ENCODE results near the gene EEA1.

DNA sequence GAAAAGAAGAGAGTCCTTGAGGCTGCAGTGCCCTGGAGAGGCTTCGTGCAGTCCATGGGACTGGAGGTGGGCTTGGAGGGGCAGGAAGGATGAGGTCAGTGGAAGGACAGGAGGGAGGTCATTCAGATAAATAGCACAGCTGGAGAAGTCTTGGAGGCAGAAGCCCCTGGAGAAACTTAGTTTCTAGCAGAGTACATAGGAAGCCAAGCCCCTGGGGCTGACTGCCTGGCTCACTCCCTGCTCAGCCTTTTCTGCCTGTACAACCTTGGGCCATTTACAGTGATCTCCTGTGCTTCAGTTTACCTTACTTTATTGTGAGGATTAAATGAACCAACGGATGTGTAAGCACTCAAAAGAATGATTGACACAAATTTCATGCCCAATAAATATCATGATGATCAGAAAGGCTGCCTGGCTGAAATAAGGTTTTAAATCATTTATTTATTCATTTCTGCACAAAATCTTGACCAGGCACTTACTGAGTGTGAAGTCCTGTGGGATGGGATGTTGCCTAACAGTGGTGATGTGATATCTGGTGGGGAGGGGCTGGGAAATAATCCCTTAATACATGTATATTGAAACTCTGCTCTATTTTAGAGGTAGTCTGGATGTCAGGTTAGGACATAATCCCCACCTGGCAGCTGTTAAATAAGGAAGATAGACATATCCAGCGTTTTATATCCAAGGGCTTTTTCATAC is 172.0 kb downstream of the EEA1 start:
- TF ChIP-seq, protein P1, sequence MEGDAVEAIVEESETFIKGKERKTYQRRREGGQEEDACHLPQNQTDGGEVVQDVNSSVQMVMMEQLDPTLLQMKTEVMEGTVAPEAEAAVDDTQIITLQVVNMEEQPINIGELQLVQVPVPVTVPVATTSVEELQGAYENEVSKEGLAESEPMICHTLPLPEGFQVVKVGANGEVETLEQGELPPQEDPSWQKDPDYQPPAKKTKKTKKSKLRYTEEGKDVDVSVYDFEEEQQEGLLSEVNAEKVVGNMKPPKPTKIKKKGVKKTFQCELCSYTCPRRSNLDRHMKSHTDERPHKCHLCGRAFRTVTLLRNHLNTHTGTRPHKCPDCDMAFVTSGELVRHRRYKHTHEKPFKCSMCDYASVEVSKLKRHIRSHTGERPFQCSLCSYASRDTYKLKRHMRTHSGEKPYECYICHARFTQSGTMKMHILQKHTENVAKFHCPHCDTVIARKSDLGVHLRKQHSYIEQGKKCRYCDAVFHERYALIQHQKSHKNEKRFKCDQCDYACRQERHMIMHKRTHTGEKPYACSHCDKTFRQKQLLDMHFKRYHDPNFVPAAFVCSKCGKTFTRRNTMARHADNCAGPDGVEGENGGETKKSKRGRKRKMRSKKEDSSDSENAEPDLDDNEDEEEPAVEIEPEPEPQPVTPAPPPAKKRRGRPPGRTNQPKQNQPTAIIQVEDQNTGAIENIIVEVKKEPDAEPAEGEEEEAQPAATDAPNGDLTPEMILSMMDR (IDR thresholded peaks at IDR 0.05 in 2 of 3, conservative IDR thresholded peaks at IDR 0.05 in 1 of 3; ENCODE audit: control insufficient read depth in 2 of 3, extremely low read depth in 1 of 3, insufficient read depth in 1 of 3, low read depth in 3 of 3, low read length in 3 of 3): no peak
- TF ChIP-seq NBN (IDR thresholded peaks at IDR 0.05) (no peak), RUNX3 (IDR thresholded peaks at IDR 0.05; ENCODE audit: low read length) (no peak), RELA (IDR thresholded peaks at IDR 0.05; ENCODE audit: borderline replicate concordance, partially characterized antibody) (no peak), SMARCA5 (IDR thresholded peaks at IDR 0.05) (no peak), CBFB (IDR thresholded peaks at IDR 0.05; ENCODE audit: low read depth) (no peak)
- TF ChIP-seq, protein P2, sequence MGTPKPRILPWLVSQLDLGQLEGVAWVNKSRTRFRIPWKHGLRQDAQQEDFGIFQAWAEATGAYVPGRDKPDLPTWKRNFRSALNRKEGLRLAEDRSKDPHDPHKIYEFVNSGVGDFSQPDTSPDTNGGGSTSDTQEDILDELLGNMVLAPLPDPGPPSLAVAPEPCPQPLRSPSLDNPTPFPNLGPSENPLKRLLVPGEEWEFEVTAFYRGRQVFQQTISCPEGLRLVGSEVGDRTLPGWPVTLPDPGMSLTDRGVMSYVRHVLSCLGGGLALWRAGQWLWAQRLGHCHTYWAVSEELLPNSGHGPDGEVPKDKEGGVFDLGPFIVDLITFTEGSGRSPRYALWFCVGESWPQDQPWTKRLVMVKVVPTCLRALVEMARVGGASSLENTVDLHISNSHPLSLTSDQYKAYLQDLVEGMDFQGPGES (IDR thresholded peaks at IDR 0.05): no peak
